K562 treated with DMSO at 1 percent for 24 hours (cell line): ENCODE data around the gene WAPL. TPM values are rescaled to one million over a fixed set of nuclear protein-coding genes. Genes with fewer than 3 reads are reported as not detected.

Source experiments
- total RNA-seq: library from RNA; unstranded; fragments of 300-600 nt; gene quantifications from 2 replicates; pipeline ENCODE4 v1.2.3, GENCODE V29; 2022; ENCODE audit warnings: low read depth; ENCODE audit not compliant: insufficient read depth

The WAPL gene, protein sequence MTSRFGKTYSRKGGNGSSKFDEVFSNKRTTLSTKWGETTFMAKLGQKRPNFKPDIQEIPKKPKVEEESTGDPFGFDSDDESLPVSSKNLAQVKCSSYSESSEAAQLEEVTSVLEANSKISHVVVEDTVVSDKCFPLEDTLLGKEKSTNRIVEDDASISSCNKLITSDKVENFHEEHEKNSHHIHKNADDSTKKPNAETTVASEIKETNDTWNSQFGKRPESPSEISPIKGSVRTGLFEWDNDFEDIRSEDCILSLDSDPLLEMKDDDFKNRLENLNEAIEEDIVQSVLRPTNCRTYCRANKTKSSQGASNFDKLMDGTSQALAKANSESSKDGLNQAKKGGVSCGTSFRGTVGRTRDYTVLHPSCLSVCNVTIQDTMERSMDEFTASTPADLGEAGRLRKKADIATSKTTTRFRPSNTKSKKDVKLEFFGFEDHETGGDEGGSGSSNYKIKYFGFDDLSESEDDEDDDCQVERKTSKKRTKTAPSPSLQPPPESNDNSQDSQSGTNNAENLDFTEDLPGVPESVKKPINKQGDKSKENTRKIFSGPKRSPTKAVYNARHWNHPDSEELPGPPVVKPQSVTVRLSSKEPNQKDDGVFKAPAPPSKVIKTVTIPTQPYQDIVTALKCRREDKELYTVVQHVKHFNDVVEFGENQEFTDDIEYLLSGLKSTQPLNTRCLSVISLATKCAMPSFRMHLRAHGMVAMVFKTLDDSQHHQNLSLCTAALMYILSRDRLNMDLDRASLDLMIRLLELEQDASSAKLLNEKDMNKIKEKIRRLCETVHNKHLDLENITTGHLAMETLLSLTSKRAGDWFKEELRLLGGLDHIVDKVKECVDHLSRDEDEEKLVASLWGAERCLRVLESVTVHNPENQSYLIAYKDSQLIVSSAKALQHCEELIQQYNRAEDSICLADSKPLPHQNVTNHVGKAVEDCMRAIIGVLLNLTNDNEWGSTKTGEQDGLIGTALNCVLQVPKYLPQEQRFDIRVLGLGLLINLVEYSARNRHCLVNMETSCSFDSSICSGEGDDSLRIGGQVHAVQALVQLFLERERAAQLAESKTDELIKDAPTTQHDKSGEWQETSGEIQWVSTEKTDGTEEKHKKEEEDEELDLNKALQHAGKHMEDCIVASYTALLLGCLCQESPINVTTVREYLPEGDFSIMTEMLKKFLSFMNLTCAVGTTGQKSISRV (N-terminal part only)
- 14.8 and 15.5 TPM in 2 replicates for total RNA-seq

DNA sequence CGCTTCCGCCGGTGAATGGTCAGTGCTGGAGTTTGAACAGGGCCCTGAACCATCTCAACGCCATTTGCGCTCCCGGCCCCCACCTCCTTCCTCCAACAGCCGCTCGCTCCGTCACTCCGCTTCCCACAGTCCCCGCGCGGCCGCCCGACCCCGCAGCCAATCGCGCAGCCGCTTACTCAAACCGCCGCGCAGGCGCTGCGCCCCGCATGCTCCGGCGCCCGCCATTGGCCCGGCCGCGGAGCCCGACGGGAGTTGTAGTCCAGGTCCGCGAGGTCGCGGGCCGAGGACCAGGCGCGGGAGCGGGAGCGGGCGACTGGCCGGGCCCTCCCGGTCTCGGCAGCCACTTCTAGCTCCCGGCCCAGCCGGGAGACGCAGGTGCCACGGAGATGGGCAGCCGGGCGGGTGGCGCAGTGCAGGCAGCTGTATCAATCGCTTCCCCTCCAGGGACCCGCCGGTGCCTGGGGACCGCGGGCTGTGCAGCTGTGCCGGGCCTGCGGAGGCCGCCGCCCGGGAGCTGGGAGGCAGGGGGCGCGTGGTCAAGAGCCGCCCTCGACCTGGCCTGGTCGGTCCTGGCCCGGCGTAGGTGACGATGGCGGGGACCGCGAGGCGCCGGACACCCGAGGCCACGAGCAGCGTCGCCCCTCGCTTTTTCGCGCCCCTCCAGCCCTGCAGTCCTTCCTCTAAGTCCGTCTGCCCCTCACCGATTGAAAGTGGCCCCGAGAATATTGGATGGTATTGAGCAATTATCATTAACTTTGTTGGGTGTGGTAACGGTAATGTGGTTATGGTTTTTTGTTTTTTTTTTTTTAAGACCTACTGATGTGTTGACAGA, at the start of gene WAPL:
Gene WAPL, minus strand, starts transcription at position 115 of the 832 bp plus-strand sequence. CDS start 3,723 bp downstream, outside the sequence.

Other genes with a start within 250 kb of the WAPL start
- 7.2 and 8.1 TPM in 2 replicates for gene GRID1, start 155.0 kb downstream of the WAPL start, total RNA-seq
- not detected in 2 replicates for gene OPN4, start 132.8 kb upstream of the WAPL start, total RNA-seq
- not detected in 2 replicates for gene LDB3, start 146.7 kb upstream of the WAPL start, total RNA-seq
- gene BMPR1A, start 234.8 kb upstream of the WAPL start, total RNA-seq, result 10.6 and 12.8 TPM in 2 replicates